BJ (cell line): ENCODE measurements around the gene BPIFB6. TPM values are rescaled to one million over a fixed set of nuclear protein-coding genes. Genes with fewer than 3 reads are reported as not detected.

Experiments
- CTCF ChIA-PET: fragments of 350-600 bp; formaldehyde crosslinking; extraction: SDS; loops from one replicate; lab custom pipeline; 2021; ENCODE audit warnings: antibody characterized with exemption, inconsistent platforms; lab: Yijun Ruan, JAX
- POLR2A ChIA-PET: fragments of 300-600 bp; sonication (Branson Sonifier 250); formaldehyde crosslinking; extraction: SDS; loops from one replicate; lab custom pipeline; 2021; ENCODE audit warnings: antibody characterized with exemption; lab: Charles Lee
- DNase-seq: peaks from one replicate; pipeline ENCODE4 v3.0.0-alpha.2; 2011; ENCODE audit warnings: low read depth
- H3K27me3 ChIP-seq: 2 replicates; pipeline ENCODE4 v1.6.0; 2011; ENCODE audit warnings: low read length; ENCODE audit not compliant: control insufficient read depth, insufficient read depth
- H3K36me3 ChIP-seq: 2 replicates; pipeline ENCODE4 v1.5.1; 2011; ENCODE audit warnings: low read length; ENCODE audit not compliant: control insufficient read depth, insufficient read depth
- H3K4me3 ChIP-seq: 2 replicates; pipeline ENCODE4 v1.5.1; 2011; ENCODE audit warnings: low read depth, mild to moderate bottlenecking, control low read depth, low read length
- polyA plus RNA-seq: library from polyadenylated mRNA; depleted of rRNA; stranded (reverse); fragments of >200 nt; gene quantifications from 2 replicates; pipeline ENCODE4 v1.2.3, GENCODE V29; 2011
- TF ChIP-seq, protein P1 (sequence below): IDR thresholded peaks from 2 replicates; pipeline ENCODE4 v1.5.1; 2011; ENCODE audit warnings: low read depth, mild to moderate bottlenecking, control low read depth, inconsistent platforms, low read length, moderate library complexity; ENCODE audit not compliant: insufficient read depth

BPIFB6 gene
- polyA plus RNA-seq, 1 experiment: not detected

DNA sequence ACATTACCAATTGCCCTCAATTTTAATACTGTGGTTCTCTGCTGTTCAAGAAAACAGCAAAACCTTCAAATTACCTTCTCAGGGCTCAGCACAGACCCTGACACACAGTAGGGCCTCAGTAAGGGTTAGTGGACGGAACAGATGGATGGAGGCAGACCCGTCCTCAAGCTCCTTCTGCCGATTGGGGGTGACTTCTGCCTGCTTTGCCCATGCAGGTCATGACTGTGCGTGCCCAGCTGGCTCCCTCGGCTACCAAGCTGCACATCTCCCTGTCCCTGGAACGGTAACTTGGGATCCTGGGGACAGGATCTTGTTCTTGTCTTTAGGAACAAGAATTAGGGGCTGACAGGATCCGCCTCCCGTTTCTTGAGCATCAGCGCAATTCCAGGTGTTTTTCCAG is 38.2 kb downstream of the BPIFB6 start:
- Histone ChIP-seq H3K4me3 (no peak overlapping the region), H3K27me3 (peaks cover 4% of the 10 kb centered on the region; the same call in 1 of the 2 replicates), H3K36me3 (no peaks in the 10 kb centered on the region)
- TF ChIP-seq, protein P1, sequence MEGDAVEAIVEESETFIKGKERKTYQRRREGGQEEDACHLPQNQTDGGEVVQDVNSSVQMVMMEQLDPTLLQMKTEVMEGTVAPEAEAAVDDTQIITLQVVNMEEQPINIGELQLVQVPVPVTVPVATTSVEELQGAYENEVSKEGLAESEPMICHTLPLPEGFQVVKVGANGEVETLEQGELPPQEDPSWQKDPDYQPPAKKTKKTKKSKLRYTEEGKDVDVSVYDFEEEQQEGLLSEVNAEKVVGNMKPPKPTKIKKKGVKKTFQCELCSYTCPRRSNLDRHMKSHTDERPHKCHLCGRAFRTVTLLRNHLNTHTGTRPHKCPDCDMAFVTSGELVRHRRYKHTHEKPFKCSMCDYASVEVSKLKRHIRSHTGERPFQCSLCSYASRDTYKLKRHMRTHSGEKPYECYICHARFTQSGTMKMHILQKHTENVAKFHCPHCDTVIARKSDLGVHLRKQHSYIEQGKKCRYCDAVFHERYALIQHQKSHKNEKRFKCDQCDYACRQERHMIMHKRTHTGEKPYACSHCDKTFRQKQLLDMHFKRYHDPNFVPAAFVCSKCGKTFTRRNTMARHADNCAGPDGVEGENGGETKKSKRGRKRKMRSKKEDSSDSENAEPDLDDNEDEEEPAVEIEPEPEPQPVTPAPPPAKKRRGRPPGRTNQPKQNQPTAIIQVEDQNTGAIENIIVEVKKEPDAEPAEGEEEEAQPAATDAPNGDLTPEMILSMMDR: no peak
- DNase-seq: no peak
- ChIA-PET CTCF (no interaction called here), POLR2A (no interaction called here)

DNA sequence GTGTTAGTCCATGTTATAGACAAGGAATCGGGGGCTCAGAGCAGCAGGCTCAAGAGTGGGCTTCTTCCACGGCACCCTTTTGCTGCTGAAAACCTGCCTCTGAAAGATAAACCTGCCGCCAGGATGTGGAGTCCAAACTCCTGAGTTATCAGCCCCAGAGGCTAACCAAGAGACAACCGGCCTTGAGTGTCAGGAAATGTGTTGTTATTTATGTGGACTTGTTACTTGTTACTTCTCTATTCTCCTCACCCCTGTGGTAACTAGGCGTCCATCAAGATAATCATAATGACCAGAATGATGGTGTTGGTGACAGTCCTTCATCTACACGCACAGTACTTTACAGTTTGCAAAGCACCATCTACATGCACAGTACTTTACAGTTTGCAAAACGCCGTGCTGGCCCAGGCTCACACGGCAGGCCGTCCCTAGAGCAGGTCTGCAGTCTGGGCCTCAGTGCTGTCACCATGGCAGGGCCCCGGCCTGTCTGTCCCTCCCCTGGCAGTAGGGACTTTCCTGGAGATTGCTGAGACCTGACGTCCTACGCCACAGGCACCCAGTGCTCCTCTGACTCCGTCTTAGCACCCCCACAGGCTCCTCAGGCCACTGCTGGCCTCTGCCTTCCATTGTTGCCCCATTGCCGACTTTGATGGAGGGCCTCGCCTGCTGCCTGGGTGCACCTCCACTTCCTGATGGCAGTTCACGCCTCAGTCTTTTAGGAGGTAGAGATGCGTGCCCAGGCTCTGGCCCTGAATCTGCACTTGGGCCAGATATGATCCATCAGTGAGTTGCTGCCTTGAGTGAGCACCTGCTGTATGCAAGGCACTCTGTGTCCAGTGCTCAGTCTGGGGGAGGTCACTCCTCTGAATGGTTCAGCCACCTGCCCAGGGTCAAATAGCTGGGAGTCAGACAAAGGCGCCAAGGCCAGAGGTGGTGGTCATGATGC is 38.9 kb downstream of the BPIFB6 start:
- DNase-seq: no peak
- ChIA-PET CTCF (interaction anchor here (1.3 kb wide), 1 partner anchor 26 kb away, joined by 4 read pairs; no protein-coding TSS in a partner anchor), POLR2A (no interaction called here)
- Histone ChIP-seq H3K27me3 (peaks cover 4% of the 10 kb centered on the region; the same call in 1 of the 2 replicates), H3K36me3 (no peaks in the 10 kb centered on the region), H3K4me3 (no peak overlapping the region)
- TF ChIP-seq, protein P1: no peak

DNA sequence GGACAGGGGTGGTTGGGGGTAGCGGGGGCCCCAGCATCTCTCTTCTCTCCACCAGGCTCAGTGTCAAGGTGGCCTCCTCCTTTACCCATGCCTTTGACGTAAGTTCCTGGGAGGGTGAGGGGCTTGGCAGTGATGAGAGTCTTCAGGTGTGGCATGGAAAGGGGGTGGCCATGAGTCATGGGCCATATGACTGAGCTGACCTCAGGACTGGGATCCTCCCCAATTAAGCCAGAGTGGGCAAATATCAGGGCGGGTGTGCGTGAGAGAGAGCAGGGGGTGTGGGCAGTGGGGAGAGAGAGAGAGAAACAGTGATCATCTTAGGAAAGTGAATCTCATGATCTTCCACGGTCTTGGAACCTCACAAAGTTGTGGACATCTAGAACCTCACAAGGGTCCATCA is 39.8 kb downstream of the BPIFB6 start:
- TF ChIP-seq, protein P1: no peak
- ChIA-PET CTCF (interaction anchor here (1.3 kb wide), 1 partner anchor 26 kb away, joined by 4 read pairs; no protein-coding TSS in a partner anchor), POLR2A (no interaction called here)
- Histone ChIP-seq H3K36me3 (no peaks in the 10 kb centered on the region), H3K4me3 (no peak overlapping the region), H3K27me3 (peaks cover 2% of the 10 kb centered on the region; the same call in 1 of the 2 replicates)
- no peak for DNase-seq

DNA sequence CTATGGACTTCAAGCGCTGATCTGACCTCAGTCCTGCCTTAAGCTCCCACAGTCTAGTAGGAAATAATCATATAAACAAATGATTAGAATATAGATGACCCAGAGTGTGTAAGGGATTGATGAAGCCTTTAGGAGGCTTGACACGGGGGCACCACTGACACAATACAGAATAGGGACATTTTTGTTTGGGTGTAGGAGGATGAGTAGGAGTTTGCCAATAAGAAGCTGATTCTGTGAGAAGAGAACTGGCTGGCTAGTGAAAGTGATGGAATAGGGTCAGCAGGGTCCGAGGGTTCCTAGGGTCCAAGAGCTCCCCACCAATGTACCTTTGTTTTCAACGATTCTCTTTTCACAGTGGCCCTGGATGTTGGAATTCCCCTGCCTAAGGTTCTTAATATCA is 40.9 kb downstream of the BPIFB6 start:
- H3K27me3 ChIP-seq: peaks cover 2% of the 10 kb centered on the region; the same call in 1 of the 2 replicates
- H3K4me3 ChIP-seq: no peak overlapping the region
- ChIA-PET POLR2A (no interaction called here), CTCF (no interaction called here)
- DNase-seq: no peak
- H3K36me3 ChIP-seq: no peaks in the 10 kb centered on the region
- TF ChIP-seq, protein P1: no peak

DNA sequence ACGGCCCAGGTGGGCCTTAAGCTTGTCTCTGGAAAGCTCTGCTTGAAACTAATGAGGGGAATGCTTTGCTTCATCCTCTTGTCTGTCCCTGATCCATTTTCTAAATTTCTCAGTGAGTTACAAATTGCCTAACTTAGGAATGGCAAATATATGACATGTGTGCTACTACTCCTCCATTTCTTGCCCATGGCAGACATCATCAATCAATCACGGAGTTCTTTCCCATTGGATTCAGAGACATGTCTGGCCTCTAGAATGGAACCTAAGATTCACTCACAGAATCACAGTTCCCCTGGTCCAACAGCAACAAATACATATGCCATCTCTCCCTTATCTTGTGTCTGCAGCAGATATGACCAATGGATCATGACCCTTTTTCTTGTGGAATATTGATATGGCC is 41.4 kb downstream of the BPIFB6 start:
- no peak for DNase-seq
- ChIA-PET CTCF (no interaction called here), POLR2A (no interaction called here)
- H3K4me3 ChIP-seq: no peak overlapping the region
- H3K36me3 ChIP-seq: no peaks in the 10 kb centered on the region
- peaks cover 2% of the 10 kb centered on the region; the same call in 1 of the 2 replicates for H3K27me3 ChIP-seq
- TF ChIP-seq, protein P1: no peak
